Body of pancreas (tissue), 4 donors: ENCODE results near the gene CCDC149. TPM values are rescaled to one million over a fixed set of nuclear protein-coding genes. Genes with fewer than 3 reads are reported as not detected.

ENCODE experiments used
- ATAC-seq: fragments of 150-250 bp; one replicate; pipeline ENCODE4 v1.9.1; 2016
- DNase-seq, 4 donors: peaks; one replicate each; pipeline ENCODE4 v3.0.0-alpha.2; 2019
- H3K27ac ChIP-seq, 4 donors: fragments of 200-600 bp; sonication (generic); 1 replicate in 3 of 4; 2 replicates in 1 of 4; pipeline versions ENCODE4 v1.5.1 to v1.6.1; 2016 to 2019; ENCODE audit warnings: mild to moderate bottlenecking in 1 of 4, mixed read lengths in 1 of 4, moderate library complexity in 1 of 4
- H3K27me3 ChIP-seq, 2 donors: fragments of 200-600 bp; sonication (generic); one replicate each; pipeline ENCODE4 v1.6.0; 2016; ENCODE audit warnings: mild to moderate bottlenecking in 1 of 2
- H3K36me3 ChIP-seq, 2 donors: fragments of 200-600 bp; sonication (generic); replicated peaks in 1 of 2; 2 replicates each; pipeline ENCODE4 v1.5.1; 2016; ENCODE audit warnings: low read depth in 2 of 2; ENCODE audit not compliant: insufficient read depth in 1 of 2
- H3K4me1 ChIP-seq: fragments of 200-600 bp; sonication (generic); one replicate; pipeline ENCODE4 v1.6.0; 2016
- H3K4me3 ChIP-seq, 2 donors: fragments of 200-600 bp; sonication (generic); 1 replicate in 1 of 2; 2 replicates in 1 of 2; pipeline ENCODE4 v1.5.1; 2016 to 2019
- H3K9me3 ChIP-seq, 3 donors: fragments of 200-600 bp; sonication (generic); 1 replicate in 2 of 3; 2 replicates in 1 of 3; pipeline ENCODE4 v1.5.1; 2016
- POLR2A ChIP-seq, 3 donors: fragments of 450-650 bp; IDR thresholded peaks; one replicate each; pipeline ENCODE4 v1.6.1; 2016; ENCODE audit warnings: antibody characterized with exemption in 3 of 3, mild to moderate bottlenecking in 2 of 3
- WGBS, 2 donors: methylation state at CpG; one replicate each; pipeline ENCODE4 v1.1.5; 2017; 5-methylcytosine and 5-hydroxymethylcytosine counted together
- intact Hi-C: fragments of 100-400 bp; cut with DNase I; formaldehyde crosslinking; loops from one replicate; pipeline ENCODE4 v1.15.1; 2023
- total RNA-seq, 2 donors: library from RNA; depleted of rRNA; stranded (reverse); fragments of >200 nt; gene quantifications; one replicate each; pipeline ENCODE4 v1.1.0, GENCODE V29; 2016
- TF ChIP-seq, protein P1 (sequence below), 7 experiments: fragments of 450-650 bp in 4 of 7; fragments of 200-600 bp in 3 of 7; sonication (generic) in 3 of 7; IDR thresholded peaks; one replicate each; pipeline ENCODE4 v1.5.1; 2016 to 2019; ENCODE audit warnings: antibody characterized with exemption in 7 of 7

The CCDC149 gene
- total RNA-seq, 2 donors from 2014 or later, result 9.6 to 15.0 TPM

DNA sequence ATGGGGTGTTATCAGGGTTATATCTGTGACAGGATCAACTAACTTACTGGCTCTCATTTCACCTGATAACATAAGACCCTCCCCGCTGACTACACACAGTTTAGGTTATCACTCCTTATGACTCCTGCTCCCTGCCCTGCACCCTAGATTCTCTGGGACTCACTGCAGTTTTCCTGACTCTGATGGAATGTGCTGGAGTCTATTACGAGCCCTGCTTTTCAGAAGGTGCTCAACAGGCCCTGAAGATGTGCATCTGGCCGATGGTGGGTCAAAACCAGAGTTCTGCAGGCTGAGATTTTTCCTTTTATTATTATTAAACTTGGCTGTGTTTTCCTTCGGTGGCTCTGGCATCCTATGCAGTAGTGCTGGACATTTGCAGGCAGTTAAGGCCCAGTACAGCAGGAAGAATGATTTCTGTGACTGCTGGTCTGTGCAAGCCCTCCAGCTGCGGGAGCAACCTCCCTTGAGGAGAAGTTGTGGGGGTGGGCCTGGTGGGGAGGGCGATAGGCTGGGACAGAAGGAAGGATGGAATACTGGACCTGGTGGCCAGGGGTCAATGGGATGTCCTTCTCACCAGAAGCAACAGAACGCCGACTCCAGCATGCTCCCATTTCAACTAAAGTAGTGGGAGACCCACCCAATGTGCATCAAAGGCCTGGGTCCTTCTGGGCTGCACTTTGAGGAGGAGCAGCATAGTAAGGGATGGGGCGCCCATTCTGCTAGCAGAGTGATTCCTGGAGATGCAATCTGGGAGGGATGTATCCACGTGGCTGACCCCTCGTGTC lies 106.4 kb downstream of the CCDC149 start:
- Histone ChIP-seq H3K36me3 (peaks cover 0 to 7% of the 10 kb centered on the region in 2 donors), H3K27me3 (no peaks in the 10 kb centered on the region), H3K4me3 (no peak overlapping the region), H3K27ac (no peak overlapping the region), H3K9me3 (no peaks in the 10 kb centered on the region), H3K4me1 (peaks cover 16% of the 10 kb centered on the region)
- WGBS, 2 donors, result 86 to 89% methylated on average over 9 to 11 of the region's 11 CpGs
- no peak for ATAC-seq
- no peak for DNase-seq
- intact Hi-C loops, result no loop called here
- no peak for TF ChIP-seq POLR2A (IDR thresholded peaks at IDR 0.05)
- TF ChIP-seq, protein P1, sequence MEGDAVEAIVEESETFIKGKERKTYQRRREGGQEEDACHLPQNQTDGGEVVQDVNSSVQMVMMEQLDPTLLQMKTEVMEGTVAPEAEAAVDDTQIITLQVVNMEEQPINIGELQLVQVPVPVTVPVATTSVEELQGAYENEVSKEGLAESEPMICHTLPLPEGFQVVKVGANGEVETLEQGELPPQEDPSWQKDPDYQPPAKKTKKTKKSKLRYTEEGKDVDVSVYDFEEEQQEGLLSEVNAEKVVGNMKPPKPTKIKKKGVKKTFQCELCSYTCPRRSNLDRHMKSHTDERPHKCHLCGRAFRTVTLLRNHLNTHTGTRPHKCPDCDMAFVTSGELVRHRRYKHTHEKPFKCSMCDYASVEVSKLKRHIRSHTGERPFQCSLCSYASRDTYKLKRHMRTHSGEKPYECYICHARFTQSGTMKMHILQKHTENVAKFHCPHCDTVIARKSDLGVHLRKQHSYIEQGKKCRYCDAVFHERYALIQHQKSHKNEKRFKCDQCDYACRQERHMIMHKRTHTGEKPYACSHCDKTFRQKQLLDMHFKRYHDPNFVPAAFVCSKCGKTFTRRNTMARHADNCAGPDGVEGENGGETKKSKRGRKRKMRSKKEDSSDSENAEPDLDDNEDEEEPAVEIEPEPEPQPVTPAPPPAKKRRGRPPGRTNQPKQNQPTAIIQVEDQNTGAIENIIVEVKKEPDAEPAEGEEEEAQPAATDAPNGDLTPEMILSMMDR (IDR thresholded peaks at IDR 0.05), result no peak

DNA sequence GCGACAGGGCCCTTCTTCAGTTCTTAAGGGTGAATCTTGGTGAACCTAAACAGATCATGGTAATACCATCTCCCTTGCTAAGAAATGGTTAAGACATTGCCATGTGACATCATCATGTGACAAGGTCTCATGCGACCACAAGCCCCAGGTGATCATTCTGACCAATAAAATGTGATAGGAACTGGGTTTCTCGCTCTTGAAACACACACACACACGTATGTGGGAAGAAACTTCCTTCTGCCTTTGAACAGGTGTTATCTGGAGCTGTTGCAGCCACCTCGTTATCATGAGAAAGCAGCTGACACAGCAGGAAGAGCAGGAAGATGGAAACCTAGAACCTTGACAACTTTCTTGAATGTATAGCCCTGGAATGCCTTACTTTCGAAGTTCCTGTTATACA lies 107.3 kb downstream of the CCDC149 start:
- DNase-seq (no peak), ATAC-seq (peak; percentile 45)
- no peak overlapping the region for H3K4me3 ChIP-seq
- peak overlapping the region in 1 of 4 donors; percentile 33 for H3K27ac ChIP-seq
- no peaks in the 10 kb centered on the region for H3K9me3 ChIP-seq
- H3K4me1 ChIP-seq, result peaks cover 23% of the 10 kb centered on the region
- peaks cover 0 to 7% of the 10 kb centered on the region in 2 donors for H3K36me3 ChIP-seq
- TF ChIP-seq, protein P1 (IDR thresholded peaks at IDR 0.05), result no peak
- no peak for TF ChIP-seq POLR2A (IDR thresholded peaks at IDR 0.05)
- intact Hi-C loops, result no loop called here
- whole genome bisulfite sequencing, 2 donors, result 60 to 62% methylated on average over 6 of the region's 6 CpGs
- H3K27me3 ChIP-seq, result no peaks in the 10 kb centered on the region

DNA sequence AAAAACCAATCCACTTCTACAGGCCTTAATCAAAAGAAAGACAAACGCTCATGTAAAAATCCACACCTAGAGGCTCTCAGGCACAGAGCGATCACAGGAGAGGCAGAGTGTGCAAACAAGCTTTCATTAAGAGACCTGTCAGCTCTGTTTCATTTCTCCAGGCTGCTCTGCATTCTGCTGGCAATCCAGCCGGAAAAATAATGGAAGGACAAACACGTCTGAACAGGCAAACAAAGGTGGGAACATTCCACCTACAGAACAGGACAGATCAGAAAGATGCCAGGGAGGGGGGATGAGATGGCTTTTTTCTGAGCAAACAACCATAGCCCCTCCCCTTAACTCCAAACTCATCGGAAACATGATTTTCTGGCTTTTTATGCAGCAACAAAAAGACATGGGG lies 107.8 kb downstream of the CCDC149 start:
- WGBS, 2 donors, result 36 to 41% methylated on average over 5 of the region's 5 CpGs
- ATAC-seq (peak; percentile 64), DNase-seq (peak in 3 of 4 donors; percentile 25 to 50 (median 26))

DNA sequence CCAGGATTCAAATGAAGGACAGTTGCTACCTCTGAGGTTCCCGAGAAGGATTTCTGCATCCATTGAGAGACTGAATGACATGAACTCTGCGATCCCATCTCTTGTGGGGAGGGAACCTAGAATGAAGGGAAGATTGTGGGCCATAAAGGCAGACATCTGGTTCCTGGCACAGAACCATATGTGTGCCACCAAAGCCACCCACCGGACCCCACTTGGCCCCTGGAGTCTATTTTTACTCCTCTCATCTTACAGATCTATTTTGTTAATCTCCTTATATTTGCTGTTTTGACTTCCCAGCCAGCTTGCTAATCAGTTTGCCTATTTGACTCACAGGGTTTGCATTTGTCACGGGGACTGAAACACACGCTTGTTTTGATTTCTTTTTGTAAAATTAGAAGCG lies 110.2 kb downstream of the CCDC149 start:
- peaks cover 33% of the 10 kb centered on the region for H3K4me1 ChIP-seq
- no peak for TF ChIP-seq POLR2A (IDR thresholded peaks at IDR 0.05)
- TF ChIP-seq, protein P1 (IDR thresholded peaks at IDR 0.05), result no peak

More for the DNA sequence above, 107.8 kb downstream of the CCDC149 start:
- Histone ChIP-seq H3K27ac (peak overlapping the region in 2 of 4 donors; percentile 33 to 49), H3K4me3 (no peak overlapping the region), H3K4me1 (peaks cover 28% of the 10 kb centered on the region), H3K9me3 (no peaks in the 10 kb centered on the region), H3K36me3 (peaks cover 0 to 7% of the 10 kb centered on the region in 2 donors), H3K27me3 (no peaks in the 10 kb centered on the region)
- intact Hi-C loops, result no loop called here
- no peak for TF ChIP-seq POLR2A (IDR thresholded peaks at IDR 0.05)
- TF ChIP-seq, protein P1 (IDR thresholded peaks at IDR 0.05), result no peak

More for the DNA sequence above, 110.2 kb downstream of the CCDC149 start:
- Histone ChIP-seq H3K9me3 (no peaks in the 10 kb centered on the region), H3K36me3 (no peaks in the 10 kb centered on the region), H3K4me3 (no peak overlapping the region), H3K27me3 (no peaks in the 10 kb centered on the region), H3K27ac (no peak overlapping the region)
- ATAC-seq (no peak), DNase-seq (no peak)
- 55 to 62% methylated on average over 6 of the region's 6 CpGs for WGBS, 2 donors
- intact Hi-C loops, result no loop called here
